HG03354 (cell line): ENCODE results near the gene TSPAN18.

Experiments used
- ATAC-seq: cut with Tn5 transposase; IDR thresholded peaks from one replicate; pipeline ENCODE4 v1.9.1; 2021; ENCODE audit warnings: mild to moderate bottlenecking; ENCODE audit not compliant: unreplicated experiment, poor library complexity, severe bottlenecking

The TSPAN18 gene

GRCh38 chr11:44726283-44727113 lies at the start of gene TSPAN18:
TSS of gene TSPAN18 (plus strand) at chr11:44726962. CDS start at chr11:44906417, 179,455 bp downstream.
- peak; percentile 76 for ATAC-seq

DNA sequence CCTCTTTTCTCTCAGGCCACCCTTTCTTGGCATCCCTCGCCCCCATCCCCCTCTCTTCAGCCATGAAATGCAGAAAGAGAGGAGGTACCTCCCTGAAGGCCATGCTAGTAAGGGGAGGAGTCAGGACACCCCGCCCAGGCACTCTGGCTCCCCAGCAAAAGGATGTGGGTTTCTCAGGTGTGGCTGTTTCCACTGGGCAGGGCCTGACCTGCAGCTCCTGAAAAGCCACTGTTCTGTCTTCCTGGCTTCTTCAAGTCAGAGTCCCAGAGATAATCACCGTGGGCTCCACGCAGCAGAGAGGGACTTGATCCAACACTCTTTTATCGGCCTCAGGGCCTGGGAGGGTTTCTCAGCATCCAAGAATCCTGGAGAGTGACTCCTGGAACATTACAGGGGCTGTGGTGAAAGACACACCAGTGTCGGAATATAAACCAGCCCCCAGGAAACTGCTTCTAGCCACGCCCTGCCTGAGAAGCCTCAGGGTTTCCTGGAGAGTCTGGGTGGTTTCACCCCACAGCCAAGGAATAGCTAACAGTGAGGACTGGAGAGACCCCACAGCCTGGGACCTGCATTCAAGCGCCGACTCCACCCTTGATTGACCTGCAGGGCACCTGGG lies 45.7 kb upstream of the TSPAN18 start:
- no peak for ATAC-seq

DNA sequence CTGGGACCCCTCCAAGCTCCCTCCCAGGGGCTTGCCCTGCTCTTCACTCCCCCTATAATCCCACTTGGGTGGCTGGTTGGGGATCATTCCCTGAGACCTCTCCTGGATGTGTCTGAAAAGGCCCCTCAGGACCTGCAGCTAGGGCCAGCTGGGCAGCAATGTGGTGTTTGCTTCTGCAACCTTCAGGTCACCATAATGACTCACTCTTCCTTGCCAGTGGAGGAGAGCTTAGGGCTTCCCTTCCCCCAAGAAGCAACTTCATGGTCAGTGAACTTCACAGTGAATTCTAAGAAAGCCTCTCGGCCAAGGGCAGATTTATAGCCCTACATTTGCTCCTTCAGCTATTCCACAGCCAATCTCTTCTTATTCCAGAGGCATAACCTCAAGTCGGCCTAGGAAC lies 45.1 kb upstream of the TSPAN18 start:
- no peak for ATAC-seq

DNA sequence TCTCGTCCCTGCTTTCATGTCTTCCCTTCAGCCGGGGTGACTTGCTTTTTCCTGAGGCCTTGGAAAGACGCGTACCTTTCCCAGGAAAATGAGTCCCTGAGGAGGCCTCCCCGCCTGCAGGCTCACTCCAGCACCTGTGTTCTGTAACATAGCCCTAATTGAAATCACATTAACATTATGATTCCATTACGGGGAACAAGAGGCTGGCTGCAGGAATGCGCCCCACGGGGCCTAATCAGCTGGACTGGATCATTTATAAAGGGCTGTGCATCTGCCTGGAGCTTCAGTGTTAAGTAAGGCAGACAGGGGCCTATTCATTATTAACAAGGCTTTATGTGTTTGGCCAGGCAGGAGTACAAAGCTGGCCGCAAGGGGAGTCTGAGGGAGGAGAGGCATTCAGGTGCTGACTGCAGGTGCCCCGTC lies 41.9 kb upstream of the TSPAN18 start:
- no peak for ATAC-seq

DNA sequence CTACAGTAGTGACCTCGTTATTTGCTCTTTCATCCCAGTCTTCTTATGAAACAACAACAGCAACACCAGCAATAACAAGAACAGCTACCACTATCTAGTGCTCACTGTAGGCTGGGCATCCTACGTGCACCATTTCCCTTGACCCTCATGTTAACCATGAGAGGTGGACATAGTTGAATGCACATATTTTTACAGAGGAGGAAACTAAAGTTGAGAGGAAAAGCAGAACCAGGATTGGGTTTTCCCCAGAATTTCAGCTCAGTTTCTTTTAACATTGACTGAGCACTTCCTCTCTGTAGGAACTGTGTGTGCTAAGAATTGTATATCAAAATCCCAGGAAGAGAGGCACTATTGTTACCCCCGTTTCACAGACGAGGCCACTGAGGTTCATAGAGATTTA lies 39.4 kb upstream of the TSPAN18 start:
- no peak for ATAC-seq

- ATAC-seq, result no peak
These were observed 37.5 kb upstream of the TSPAN18 start for GRCh38 chr11:44689265-44689664.

DNA sequence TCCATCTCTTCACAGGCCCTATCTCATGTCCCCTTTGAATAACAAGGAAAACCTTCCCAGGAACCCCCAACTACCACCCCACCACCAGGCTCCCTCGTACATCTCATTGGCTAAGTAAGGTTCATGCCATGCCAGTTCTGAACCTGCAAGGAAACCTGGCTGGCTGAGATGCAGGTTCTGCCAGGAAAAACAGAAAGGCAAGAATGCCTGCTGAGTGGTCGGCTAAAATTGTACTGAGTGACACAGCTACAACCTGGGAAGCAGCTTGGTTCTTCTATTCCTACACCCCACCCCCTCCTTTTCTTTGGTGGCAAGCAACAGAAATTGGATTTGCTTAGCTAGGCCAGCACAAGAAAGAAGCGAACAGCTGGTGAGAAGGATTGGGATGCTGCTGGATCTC lies 36.1 kb upstream of the TSPAN18 start:
- ATAC-seq, result no peak

- ATAC-seq, result no peak
These were observed 34.3 kb upstream of the TSPAN18 start for GRCh38 chr11:44692460-44692859.

- ATAC-seq, result no peak
These were observed 33.1 kb upstream of the TSPAN18 start for GRCh38 chr11:44693654-44694119.

- ATAC-seq, result no peak
These were observed 32.3 kb upstream of the TSPAN18 start for GRCh38 chr11:44694443-44694842.

DNA sequence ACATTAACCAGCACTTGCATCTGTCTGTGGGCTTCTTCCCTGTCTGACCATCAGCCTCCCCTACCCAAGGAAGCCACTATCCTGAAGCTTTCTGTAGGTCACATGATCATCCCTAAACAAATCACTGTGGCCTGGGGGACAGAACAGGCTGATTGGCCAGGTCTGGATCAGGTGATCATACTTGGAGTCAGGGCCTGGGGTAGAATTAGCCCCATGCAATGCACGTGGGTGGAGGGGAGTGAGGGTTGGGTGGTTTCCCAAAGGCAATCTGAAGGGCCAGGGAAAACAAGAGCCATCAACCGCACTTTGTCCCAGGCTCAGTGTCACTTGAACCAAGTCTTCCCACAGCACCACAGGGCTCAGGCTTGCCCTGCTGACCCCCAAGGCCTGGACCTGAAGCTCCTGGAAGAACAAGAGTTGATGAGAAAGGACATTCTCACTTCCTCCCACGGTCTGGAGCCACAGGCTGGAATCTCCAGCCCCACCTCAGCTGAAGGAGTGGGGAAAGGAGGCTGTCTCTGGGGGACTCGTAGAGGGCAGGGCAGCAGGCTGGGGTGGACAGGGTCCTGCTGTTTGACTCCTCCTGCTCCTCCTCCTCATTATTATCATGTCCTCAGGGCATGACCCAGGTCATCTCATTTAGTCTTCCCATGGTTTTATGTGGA lies 31.5 kb upstream of the TSPAN18 start:
- ATAC-seq, result no peak

DNA sequence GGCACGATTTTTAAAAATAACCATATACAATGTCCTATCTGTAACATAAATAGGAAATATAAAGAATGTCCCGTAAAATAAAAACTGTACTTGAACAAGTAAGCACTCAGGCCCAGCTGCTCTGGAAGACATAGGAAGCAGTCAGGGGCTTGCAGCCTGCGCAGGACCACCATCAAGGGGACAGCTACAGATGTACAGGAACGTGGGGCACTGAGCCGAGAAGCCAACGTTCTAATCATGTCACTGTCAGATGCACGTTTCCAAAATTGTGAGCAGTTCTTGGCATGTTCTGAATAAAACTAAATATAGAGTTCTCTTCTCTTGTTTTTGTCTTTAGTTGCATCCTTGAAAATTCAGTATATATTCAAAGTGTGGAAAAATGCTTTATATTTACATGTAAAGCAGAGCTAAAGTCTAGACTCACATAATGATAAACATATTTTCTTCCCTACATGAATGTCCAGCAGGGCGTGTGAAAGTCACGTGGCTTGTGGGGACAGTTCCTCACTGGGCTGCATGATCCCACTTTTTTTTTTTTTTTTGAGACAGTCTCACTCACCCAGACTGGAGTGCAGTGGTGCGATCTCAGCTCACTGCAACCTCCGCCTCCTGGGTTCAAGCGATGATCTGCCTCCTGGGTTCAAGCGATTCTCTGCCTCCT lies 28.4 kb upstream of the TSPAN18 start:
- ATAC-seq, result no peak

DNA sequence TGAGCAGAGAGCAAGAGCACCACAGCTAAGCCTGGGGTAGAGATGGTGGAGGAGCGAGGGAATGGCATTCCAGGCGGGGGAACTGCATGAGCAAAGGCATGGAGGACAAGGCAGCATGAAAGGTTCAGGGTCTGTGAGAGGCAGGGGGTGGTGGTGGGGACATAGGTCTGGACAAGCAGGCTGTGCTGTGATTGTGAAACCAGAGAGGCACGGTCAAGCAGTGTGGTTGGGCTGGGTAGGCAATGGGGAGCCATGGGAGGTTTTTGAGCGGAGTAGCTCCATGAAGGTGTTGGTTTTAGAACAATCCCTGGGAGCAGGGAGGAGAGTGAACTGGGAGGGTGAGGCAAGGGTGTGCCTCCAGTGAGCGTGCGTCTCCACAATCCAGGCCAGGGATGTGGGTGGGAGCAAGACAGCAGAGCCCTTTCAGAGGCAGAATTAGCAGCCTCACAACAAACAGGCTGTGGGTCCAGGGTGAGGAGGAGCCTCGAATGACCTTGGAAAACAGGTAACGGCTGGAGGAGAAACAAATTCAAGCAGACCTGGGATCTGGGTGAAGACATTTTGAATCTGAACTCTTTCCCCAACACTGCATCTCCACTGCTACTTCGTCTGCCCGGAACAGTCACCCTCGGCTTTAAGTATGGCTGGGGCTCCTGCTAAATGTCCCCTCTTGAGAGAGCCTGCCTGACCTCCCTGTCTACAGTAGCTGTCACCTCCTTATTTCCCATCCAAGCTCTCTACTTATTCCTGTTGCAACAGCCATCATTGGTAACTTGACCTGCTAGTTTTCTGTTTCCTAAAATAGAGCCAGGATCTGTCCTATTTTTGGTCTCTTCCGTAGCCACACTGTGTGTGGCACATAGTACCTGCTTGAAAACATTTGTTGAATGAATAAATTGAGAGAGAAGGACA lies 27.0 kb upstream of the TSPAN18 start:
- ATAC-seq, result no peak

- ATAC-seq, result no peak
These were observed 25.5 kb upstream of the TSPAN18 start for GRCh38 chr11:44701276-44701675.

GRCh38 chr11:44702889-44703288 lies 23.9 kb upstream of the TSPAN18 start:
- ATAC-seq, result no peak

GRCh38 chr11:44707094-44707493 lies 19.7 kb upstream of the TSPAN18 start:
- no peak for ATAC-seq

- no peak for ATAC-seq
These were observed 18.8 kb upstream of the TSPAN18 start for GRCh38 chr11:44708009-44708408.

- ATAC-seq, result no peak
These were observed 18.1 kb upstream of the TSPAN18 start for GRCh38 chr11:44708523-44709280.

- no peak for ATAC-seq
These were observed 17.5 kb upstream of the TSPAN18 start for GRCh38 chr11:44709281-44709562.
